Bronchial epithelial cell (primary cell): ENCODE measurements around the gene AVPR1B. TPM values are rescaled to one million over a fixed set of nuclear protein-coding genes. Genes with fewer than 3 reads are reported as not detected.

Source experiments
- DNase-seq: peaks from one replicate; pipeline ENCODE4 v3.0.0-alpha.2; 2010; ENCODE audit warnings: low read depth
- FAIRE-seq: peaks from 2 replicates; lab custom pipeline; 2011; peaks lifted over from hg19 to GRCh38; lab: Jason Lieb, UNC
- H3K27me3 ChIP-seq: 2 replicates; pipeline ENCODE4 v1.5.1; 2011; ENCODE audit warnings: low read length; ENCODE audit not compliant: control insufficient read depth, insufficient read depth
- H3K36me3 ChIP-seq: 2 replicates; pipeline ENCODE4 v1.5.1; 2011; ENCODE audit warnings: low read length; ENCODE audit not compliant: control insufficient read depth, insufficient read depth
- H3K4me3 ChIP-seq: 2 replicates; pipeline ENCODE4 v1.5.1; 2011; ENCODE audit warnings: mild to moderate bottlenecking, low read depth, low read length, control low read depth
- total RNA-seq: library from RNA; depleted of rRNA; stranded (reverse); fragments of >200 nt; gene quantifications from 2 replicates; pipeline ENCODE4 v1.2.1, GENCODE V29; 2014
- TF ChIP-seq, protein P1 (sequence below): IDR thresholded peaks from 2 replicates; pipeline ENCODE4 v1.5.1; 2011; ENCODE audit warnings: mild to moderate bottlenecking, moderate library complexity, low read length, control low read depth, inconsistent platforms; ENCODE audit not compliant: insufficient read depth, severe bottlenecking

The AVPR1B gene
- total RNA-seq, 1 donor from 2014 or later: not detected

- TF ChIP-seq, protein P1, sequence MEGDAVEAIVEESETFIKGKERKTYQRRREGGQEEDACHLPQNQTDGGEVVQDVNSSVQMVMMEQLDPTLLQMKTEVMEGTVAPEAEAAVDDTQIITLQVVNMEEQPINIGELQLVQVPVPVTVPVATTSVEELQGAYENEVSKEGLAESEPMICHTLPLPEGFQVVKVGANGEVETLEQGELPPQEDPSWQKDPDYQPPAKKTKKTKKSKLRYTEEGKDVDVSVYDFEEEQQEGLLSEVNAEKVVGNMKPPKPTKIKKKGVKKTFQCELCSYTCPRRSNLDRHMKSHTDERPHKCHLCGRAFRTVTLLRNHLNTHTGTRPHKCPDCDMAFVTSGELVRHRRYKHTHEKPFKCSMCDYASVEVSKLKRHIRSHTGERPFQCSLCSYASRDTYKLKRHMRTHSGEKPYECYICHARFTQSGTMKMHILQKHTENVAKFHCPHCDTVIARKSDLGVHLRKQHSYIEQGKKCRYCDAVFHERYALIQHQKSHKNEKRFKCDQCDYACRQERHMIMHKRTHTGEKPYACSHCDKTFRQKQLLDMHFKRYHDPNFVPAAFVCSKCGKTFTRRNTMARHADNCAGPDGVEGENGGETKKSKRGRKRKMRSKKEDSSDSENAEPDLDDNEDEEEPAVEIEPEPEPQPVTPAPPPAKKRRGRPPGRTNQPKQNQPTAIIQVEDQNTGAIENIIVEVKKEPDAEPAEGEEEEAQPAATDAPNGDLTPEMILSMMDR: peak; percentile 92
- DNase-seq (peak; percentile 87), FAIRE-seq (peak; percentile 77)
- H3K27me3 ChIP-seq: peaks cover 3% of the 10 kb centered on the region
- H3K36me3 ChIP-seq: no peaks in the 10 kb centered on the region
- no peak overlapping the region for H3K4me3 ChIP-seq
Observed at GRCh38 chr1:206106328-206107167, 10.6 kb downstream of the AVPR1B start.

DNA sequence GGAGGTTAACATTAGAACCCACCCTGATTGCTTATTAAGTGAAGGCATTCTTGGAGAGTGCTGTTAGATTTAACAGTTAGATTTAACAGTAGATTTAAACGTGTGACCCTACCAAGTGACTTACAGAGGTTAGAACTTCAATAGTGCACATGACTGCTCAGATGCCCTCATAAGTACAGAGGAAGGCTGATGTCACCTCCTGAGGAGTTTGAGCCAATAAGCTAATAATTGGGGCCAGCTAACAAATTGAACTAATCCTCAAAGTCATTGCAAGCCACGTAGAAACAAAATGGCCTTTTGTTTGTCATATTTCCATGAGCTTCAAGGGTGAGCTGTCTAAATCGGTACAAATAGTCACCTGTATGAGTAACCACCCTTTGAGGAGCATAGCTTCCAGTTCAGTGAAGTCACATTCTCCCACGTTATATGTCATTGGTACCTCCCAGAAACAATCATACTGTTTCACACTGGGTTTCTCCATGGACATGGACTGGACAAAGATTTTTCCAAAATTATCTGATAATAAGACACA lies 11.7 kb downstream of the AVPR1B start:
- no peak for FAIRE-seq
- DNase-seq: peak; percentile 49
- TF ChIP-seq, protein P1: no peak

GRCh38 chr1:206103979-206104378 lies 13.2 kb downstream of the AVPR1B start:
- H3K36me3 ChIP-seq: no peaks in the 10 kb centered on the region
- H3K4me3 ChIP-seq: no peak overlapping the region
- peaks cover 8% of the 10 kb centered on the region for H3K27me3 ChIP-seq
- DNase-seq: no peak
- FAIRE-seq: no peak
- TF ChIP-seq, protein P1: no peak

More for the DNA sequence above, 11.7 kb downstream of the AVPR1B start:
- Histone ChIP-seq H3K4me3 (no peak overlapping the region), H3K36me3 (no peaks in the 10 kb centered on the region), H3K27me3 (peaks cover 6% of the 10 kb centered on the region)

DNA sequence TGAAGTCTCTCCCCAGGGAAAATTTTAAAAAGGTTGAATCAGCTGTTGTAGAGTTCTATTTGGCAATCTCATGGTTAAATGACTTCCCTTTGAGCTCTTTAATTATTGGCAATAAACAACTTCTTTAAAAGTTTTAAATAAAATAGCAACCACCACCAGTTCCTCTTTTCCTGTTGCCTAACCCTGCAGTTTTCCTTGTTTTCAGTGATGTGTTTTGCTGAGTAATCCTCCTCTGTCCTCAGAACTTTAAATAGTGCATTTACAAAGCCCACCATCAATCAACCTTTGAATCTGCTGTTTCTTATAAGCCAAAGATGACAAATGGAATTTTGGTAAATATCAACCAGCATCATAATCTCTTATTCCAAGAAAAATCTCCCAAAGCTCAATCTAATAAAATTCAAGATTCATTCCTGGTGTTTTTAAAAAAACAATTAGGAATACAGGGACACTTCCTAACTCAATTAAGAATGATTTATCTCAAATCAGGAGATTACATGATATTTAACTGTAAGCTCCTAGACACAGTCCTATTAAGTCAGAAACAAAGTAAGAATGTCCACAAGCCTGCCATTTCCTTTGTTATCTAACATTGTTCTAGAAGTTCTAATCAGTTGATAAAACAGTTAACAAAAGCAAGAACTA lies 14.8 kb downstream of the AVPR1B start:
- Histone ChIP-seq H3K4me3 (no peak overlapping the region), H3K27me3 (peaks cover 9% of the 10 kb centered on the region), H3K36me3 (no peaks in the 10 kb centered on the region)
- DNase-seq (no peak), FAIRE-seq (no peak)
- TF ChIP-seq, protein P1: no peak

GRCh38 chr1:206101351-206102045 lies 15.7 kb downstream of the AVPR1B start:
- no peaks in the 10 kb centered on the region for H3K36me3 ChIP-seq
- TF ChIP-seq, protein P1: no peak
- FAIRE-seq (no peak), DNase-seq (no peak)
- H3K4me3 ChIP-seq: no peak overlapping the region
- H3K27me3 ChIP-seq: peaks cover 9% of the 10 kb centered on the region
